Measurements from ENCODE around the gene EIF4ENIF1. TPM values are rescaled to one million over a fixed set of nuclear protein-coding genes. Genes with fewer than 3 reads are reported as not detected.
"Not testable (repeated sequence)": the region's sequence is repeated elsewhere in the genome, so short reads cannot be mapped to it uniquely, and the experiment has no call there.

The EIF4ENIF1 gene
- total RNA-seq (2014; rRNA removed): 11.9 and 12.3 TPM in 2 replicates
- 14.0 TPM for polyA plus RNA-seq (2012)

DNA sequence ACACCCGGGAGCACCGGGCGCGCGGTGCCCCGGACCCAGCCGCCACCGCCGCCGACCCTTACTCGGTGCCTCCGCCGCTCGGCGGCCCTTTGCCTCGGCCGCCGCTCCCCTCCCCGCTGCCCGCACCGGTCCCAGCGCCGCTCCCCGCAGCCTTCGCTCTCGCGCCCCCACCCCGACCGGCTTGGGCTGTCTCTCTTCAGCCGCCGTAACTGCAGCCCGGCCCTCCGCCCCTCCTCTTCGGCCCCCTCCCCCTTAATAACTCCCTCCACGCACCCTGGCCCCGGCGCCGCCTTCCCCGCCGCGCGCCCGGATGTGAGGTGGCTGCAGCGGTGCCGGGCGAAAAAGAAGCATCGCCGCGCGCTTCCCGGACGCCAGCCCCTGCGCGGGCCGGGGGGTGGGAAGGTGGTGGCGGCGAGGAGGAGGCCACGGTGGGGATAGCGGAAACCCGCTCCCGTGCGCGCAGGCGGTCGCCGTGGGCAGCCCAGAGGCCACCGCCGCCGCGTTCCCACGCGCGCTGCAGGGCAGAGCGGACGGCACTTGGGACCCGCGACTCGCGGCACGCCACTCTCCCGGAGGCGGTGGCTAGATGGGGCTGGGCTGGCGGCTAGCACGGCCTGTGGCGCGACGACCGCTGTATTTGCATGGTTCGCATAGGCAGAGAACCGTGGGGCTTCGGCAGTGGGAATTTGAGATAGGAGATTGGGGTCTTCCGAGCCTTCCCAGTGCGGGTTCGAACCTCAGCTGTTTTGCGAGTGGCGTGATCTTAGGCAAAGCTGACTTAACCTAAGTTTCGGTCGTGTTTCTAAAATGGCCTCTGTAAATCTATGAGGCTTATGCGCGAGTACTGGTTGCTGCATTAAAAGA lies at the start of gene EIF4ENIF1:
Gene EIF4ENIF1, minus strand, starts transcription at position 211 of the 864 bp plus-strand sequence. CDS start 1,124 bp downstream, outside the sequence.
- peak; percentile 81 for DNase-seq (ENCODE audit: low read depth)

- DNase-seq (ENCODE audit: low read depth): no peak
Measured at GRCh38 chr22:31538815-31539214, 49.2 kb upstream of the EIF4ENIF1 start.

GRCh38 chr22:31537019-31537535 lies 47.4 kb upstream of the EIF4ENIF1 start:
- DNase-seq (ENCODE audit: low read depth): peak; percentile 28

DNA sequence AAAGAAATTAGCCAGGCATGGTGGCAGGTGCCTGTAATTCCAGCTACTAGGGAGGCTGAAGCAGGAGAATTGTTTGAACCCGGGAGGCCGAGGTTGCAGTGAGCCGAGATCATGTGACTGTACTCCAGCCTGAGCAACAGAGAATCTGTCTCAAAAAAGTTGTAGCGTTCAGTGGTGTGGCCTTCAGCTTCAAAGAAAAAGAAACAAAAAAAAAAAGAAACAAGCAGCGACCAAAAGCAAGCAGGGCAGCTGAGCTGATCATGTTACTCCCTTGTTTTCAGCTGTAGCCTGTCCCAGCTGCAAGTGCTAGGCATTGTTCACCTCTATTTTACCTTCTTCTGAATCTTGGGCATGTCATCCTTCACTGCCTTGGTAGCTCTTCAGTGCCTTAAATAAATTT lies 43.7 kb upstream of the EIF4ENIF1 start:
- DNase-seq (ENCODE audit: low read depth): no peak

- DNase-seq (ENCODE audit: low read depth): no peak
Measured at GRCh38 chr22:31532060-31532459, 42.4 kb upstream of the EIF4ENIF1 start.

GRCh38 chr22:31530823-31531195 lies 41.2 kb upstream of the EIF4ENIF1 start:
- DNase-seq (ENCODE audit: low read depth): peak; percentile 19

GRCh38 chr22:31526270-31526669 lies 36.6 kb upstream of the EIF4ENIF1 start:
- DNase-seq (ENCODE audit: low read depth): no peak

DNA sequence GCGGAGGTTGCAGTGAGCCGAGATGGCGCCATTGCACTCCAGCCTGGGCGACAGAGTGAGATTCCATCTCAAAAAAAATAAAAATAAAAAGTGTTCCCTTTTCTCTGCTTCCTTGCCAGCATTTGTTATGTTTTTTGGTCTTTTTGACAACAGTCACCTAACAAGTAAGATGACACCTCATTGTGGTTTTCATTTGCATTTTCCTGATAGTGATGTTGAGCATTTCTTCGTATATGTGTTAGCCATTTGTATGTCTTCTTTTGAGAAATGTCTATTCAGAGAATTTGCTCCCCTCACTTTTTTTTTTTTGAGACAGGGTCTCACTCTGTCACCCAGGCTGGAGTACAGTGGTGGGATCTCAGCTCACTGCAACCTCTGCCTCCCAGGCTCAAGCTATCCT lies 34.5 kb upstream of the EIF4ENIF1 start:
- not testable (repeated sequence) for DNase-seq (ENCODE audit: low read depth)

GRCh38 chr22:31520051-31520450 lies 30.4 kb upstream of the EIF4ENIF1 start:
- DNase-seq (ENCODE audit: low read depth): no peak

DNA sequence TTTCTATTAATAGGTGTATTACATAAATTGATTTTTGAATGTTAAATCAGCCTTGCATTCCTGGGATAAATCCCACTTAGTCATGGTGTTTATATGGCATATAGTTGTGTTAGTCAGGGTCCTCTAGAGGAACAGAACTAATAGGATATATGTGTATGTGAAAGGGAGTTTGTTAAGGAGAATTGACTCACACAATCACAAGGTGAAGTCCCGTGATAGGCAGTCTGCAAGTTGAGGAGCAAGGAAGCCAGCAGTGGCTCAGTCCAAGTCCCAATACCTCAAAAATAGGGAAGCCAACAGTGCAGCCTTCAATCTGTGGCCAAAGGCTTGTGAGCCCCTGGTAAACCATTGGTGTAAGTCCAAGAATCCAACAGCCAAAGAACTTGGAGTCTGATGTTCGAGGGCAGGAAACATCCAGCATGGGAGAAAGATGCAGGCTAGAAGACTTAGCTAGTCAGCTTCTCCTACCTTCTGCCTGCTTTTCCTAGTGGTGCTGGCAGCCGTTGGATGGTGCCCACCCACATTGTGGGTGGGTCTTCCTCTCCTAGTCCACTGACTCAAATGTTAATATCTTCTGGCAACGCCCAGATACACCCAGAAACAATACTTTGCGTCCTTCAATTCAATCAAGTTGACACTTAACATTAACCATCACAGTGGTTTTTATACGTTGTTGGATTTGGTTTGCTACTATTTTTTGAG lies 19.6 kb upstream of the EIF4ENIF1 start:
- DNase-seq (ENCODE audit: low read depth): no peak

DNA sequence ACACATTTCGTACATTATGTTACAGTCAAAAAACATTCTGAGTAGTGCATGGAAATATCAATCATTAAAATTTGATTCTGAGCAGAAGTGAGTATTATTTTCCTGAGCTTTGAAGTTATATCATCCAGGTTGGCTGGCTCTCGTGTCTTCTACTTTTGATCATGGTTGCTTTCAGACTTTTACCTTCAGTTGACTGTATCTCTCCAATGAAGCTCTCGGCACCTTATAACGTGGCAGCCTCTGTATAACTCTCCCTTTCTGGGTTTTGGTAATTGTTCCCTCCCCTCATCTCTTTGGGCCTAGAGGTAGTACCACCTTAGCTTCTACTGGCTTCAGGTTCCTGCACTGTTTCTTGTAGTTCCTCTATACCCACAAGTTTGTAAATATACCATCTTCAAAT lies 18.9 kb upstream of the EIF4ENIF1 start:
- no peak for DNase-seq (ENCODE audit: low read depth)

DNA sequence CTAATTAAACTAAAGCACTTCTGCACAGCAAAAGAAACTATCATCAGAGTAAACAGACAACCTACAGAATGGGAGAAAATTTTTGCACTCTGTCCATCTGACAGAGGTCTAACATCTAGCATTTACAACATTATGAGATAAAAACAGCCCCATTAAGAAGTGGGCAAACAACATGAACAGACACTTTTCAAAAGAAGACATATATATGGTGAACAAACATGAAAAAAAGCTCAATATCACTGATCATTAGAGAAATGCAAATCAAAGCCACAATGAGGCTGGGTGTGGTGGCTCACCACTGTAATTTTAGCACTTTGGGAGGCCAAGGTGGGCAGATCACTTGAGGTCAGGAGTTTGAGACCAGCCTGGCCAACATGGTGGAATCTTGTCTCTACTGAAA lies 17.9 kb upstream of the EIF4ENIF1 start:
- DNase-seq (ENCODE audit: low read depth): not testable (repeated sequence)

DNA sequence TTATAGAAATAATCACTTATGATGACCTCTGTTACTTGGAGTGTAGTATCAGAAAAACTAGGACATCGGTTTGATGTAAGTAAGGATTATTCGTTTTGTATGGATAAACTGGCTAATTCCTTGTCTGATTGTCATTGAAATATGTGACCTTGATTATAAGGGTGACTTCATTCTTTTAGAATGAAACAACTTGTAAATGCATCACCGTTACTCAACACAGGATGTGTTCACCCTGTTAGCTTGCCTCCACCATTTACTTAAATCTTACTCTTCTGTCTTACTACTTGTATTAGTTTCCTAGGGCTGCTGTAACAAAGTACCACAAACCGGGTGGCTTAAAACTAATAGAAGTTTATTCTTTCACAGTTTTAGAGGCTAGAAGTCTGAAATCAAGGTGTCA lies 14.6 kb upstream of the EIF4ENIF1 start:
- DNase-seq (ENCODE audit: low read depth): no peak

DNA sequence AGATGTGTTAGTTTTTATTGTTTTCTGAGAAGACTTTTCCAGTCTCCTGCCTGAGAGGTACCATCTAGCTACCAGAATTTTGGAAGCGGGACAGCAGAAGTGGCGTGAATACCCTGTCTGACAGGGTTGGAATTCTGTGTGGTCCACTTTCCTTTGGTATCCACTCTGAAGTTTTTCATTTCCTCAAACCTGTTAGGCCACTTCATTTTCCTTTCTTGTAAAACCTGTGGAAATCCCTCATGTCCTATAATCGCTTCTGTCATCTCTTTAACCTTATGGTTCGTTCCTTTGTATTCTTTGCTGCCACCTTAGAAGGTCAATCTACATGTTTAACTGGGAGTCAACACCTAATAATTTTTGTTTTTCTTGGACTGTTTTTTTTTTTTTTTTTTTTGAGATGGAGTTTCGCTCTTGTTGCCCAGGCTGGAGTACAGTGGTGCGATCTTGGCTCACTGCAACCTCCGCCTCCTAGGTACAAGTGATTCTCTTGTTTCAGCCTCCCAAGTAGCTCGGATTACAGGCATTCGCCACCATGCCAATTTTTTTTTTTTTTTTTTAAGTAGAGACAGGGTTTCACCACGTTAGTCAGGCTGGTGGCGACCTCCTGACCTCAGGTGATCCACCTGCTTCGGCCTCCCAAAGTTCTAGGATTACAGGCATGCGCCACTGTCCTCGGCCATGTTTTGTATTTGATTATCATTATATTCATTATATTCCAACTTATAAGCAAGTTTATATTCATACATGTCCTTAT lies 13.7 kb upstream of the EIF4ENIF1 start:
- DNase-seq (ENCODE audit: low read depth): no peak

GRCh38 chr22:31501738-31502137 lies 12.1 kb upstream of the EIF4ENIF1 start:
- DNase-seq (ENCODE audit: low read depth): no peak

GRCh38 chr22:31497148-31497938 lies 7.7 kb upstream of the EIF4ENIF1 start:
- DNase-seq (ENCODE audit: low read depth): no peak

DNA sequence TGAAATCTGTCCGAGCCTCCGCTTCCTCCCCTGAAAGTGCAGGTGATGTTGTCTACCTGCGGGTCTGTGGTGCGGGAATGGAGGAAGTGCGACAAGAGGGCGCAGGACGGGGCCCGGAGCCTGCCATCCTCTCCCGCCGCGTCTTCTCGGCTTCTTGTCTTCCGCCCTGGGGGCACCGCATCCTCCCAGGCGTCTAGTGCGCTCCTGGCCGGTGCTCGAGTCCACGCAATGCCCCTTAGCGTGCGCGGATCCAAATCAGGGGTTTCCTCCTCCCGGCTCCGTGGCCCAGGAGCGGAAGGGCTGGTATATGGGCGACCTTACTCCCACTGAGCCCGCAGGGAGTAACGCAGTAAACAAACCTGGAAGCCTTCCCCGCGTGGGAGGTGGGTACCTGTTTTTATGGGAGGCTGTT lies 7.1 kb upstream of the EIF4ENIF1 start:
- DNase-seq (ENCODE audit: low read depth): peak; percentile 12

GRCh38 chr22:31496007-31496734 lies 6.5 kb upstream of the EIF4ENIF1 start, which contains the start of gene SFI1:
Gene SFI1 (plus strand): TSS chr22:31496536. CDS start chr22:31508285, 11,749 bp downstream.
- peak; percentile 86 for DNase-seq (ENCODE audit: low read depth)

DNA sequence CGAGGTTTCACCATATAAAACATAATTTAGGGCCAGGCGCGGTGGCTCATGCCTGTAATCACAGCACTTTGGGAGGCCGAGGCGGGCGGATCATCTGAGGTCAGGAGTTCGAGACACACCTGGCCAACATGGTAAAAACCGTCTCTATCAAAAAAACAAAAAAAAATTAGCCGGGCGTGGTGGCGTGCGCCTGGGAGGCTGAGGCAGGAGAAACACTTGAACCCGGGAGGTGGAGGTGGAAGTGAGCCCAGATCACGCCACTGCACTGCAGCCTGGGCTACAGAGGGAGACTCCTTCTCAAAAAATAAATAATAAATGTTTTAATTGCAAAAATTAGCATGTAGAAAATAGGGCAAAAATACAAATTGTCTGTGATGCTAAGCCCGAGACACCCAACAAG lies 5.7 kb upstream of the EIF4ENIF1 start:
- no peak for DNase-seq (ENCODE audit: low read depth)

GRCh38 chr22:31493355-31493754 lies 3.7 kb upstream of the EIF4ENIF1 start:
- DNase-seq (ENCODE audit: low read depth): not testable (repeated sequence)
